ENCODE data around the gene KCNK5. TPM values are rescaled to one million over a fixed set of nuclear protein-coding genes. Genes with fewer than 3 reads are reported as not detected.

The KCNK5 gene
- total and polyA plus RNA-seq, 2 of the 8 experiments (the other 6 are each of a cell fraction or from before 2014, with no cell fraction given) = 20.9 to 44.3 TPM

GRCh38 chr6:39178235-39178634 lies 51.0 kb downstream of the KCNK5 start:
- TF ChIP-seq NANOG (IDR thresholded peaks at IDR 0.05; ENCODE audit: insufficient read depth, low read depth, low read length, poor library complexity, severe bottlenecking) = no peak
- TF ChIP-seq KDM4A (IDR thresholded peaks at IDR 0.05; ENCODE audit: low read depth, low read length, severe bottlenecking) = no peak
- TF ChIP-seq ATF2 (IDR thresholded peaks at IDR 0.05; ENCODE audit: low read length) = no peak
- TF ChIP-seq ASH2L (IDR thresholded peaks at IDR 0.05; ENCODE audit: low read length) = no peak
- no peak for TF ChIP-seq BCL11A (IDR thresholded peaks at IDR 0.05; ENCODE audit: low read depth in 2 of 2, low read length in 2 of 2)
- no peak for TF ChIP-seq SP4 (IDR thresholded peaks at IDR 0.05; ENCODE audit: low read length)
- TF ChIP-seq TBP (IDR thresholded peaks at IDR 0.05; ENCODE audit: low read depth, low read length) = no peak
- TF ChIP-seq PHF8 (conservative IDR thresholded peaks at IDR 0.05; ENCODE audit: low read depth, low read length) = no peak
- no peaks in the 10 kb centered on the region for H3K79me1 ChIP-seq (ENCODE audit: low read depth, low read length)
- no peak overlapping the region for H4K91ac ChIP-seq (replicated peaks; ENCODE audit: insufficient read length, low read length)
- H3K4ac ChIP-seq (replicated peaks; ENCODE audit: insufficient read length, low read depth, low read length) = no peak overlapping the region
- H2BK20ac ChIP-seq (ENCODE audit: low read length) = no peak overlapping the region
- no peaks in the 10 kb centered on the region for H3K23me2 ChIP-seq (ENCODE audit: low read depth, low read length)
- no peak overlapping the region for H3K27ac ChIP-seq (ENCODE audit: low read depth, low read length)
- H4K20me1 ChIP-seq (replicated peaks in 1 of 2; ENCODE audit: control insufficient read depth in 1 of 2, insufficient read depth in 2 of 2, low read length in 2 of 2) = peaks cover 0 to 1% of the 10 kb centered on the region in 2 experiments
- peaks cover 0 to 3% (median 0%) of the 10 kb centered on the region in 4 experiments; a peak in 2 of 8 replicates for H3K36me3 ChIP-seq (ENCODE audit: control insufficient read depth in 2 of 4, insufficient read depth in 4 of 4, low read length in 3 of 4)
- CTCF ChIA-PET (ENCODE audit: partially characterized antibody) = interaction anchor here (0.7 to 16.2 kb wide), 3 partner anchors 20 to 128 kb away, joined by 3 to 656 read pairs (median 3); partner anchors contain the start of gene KCNK17
- no peak overlapping the region for H3K9ac ChIP-seq (replicated peaks in 1 of 4; ENCODE audit: extremely low read depth in 1 of 4, low read depth in 3 of 4, low read length in 3 of 4)
- H3K23ac ChIP-seq (ENCODE audit: insufficient read length) = no peak overlapping the region
- H3K79me2 ChIP-seq (ENCODE audit: control insufficient read depth in 1 of 2, insufficient read depth in 2 of 2, low read length in 2 of 2) = no peaks in the 10 kb centered on the region
- H2BK120ac ChIP-seq (replicated peaks; ENCODE audit: low read depth, low read length) = no peak overlapping the region
- POLR2A ChIA-PET (ENCODE audit: partially characterized antibody) = no interaction called here
- H3K4me1 ChIP-seq (replicated peaks in 1 of 4; ENCODE audit: control insufficient read depth in 3 of 4, insufficient read depth in 4 of 4, low read length in 3 of 4) = no peaks in the 10 kb centered on the region
- H3K4me3 ChIP-seq (ENCODE audit: extremely low read depth in 1 of 4, insufficient read depth in 2 of 4, low read depth in 3 of 4, low read length in 4 of 4) = no peak overlapping the region
- no peak overlapping the region for H3K18ac ChIP-seq (ENCODE audit: extremely low read depth, low read length)
- no peak overlapping the region for H3K4me2 ChIP-seq (ENCODE audit: insufficient read depth in 1 of 2, low read depth in 2 of 2, low read length in 2 of 2)
- no peak overlapping the region for H3K14ac ChIP-seq (ENCODE audit: insufficient read length)
- no peak overlapping the region for H2BK15ac ChIP-seq (ENCODE audit: low read length)
- no peak overlapping the region for H2BK5ac ChIP-seq (ENCODE audit: low read depth, low read length)
- H3K56ac ChIP-seq (replicated peaks; ENCODE audit: insufficient read length, low read depth, low read length) = no peak overlapping the region
- no peak overlapping the region for H2AK5ac ChIP-seq (ENCODE audit: low read depth, low read length)
- no peak overlapping the region for H2BK12ac ChIP-seq (ENCODE audit: low read depth, low read length)
- no peak overlapping the region for H4K5ac ChIP-seq (ENCODE audit: insufficient read length, low read depth, low read length)
- H2AFZ ChIP-seq (ENCODE audit: low read length) = no peak overlapping the region
- H3K9me3 ChIP-seq (ENCODE audit: insufficient read depth in 2 of 2, low read depth in 1 of 2, low read length in 1 of 2) = peaks cover 3 to 5% of the 10 kb centered on the region in 2 experiments; a peak in 2 of 4 replicates
- 81% methylated on average over 8 of the region's 8 CpGs; no CpG with 5 or more reads in 1 of the 2 experiments for WGBS, 2 experiments (ENCODE audit: extremely low coverage in 1 of 2, insufficient coverage in 1 of 2, insufficient read length in 1 of 2, insufficient replicate concordance in 2 of 2, low coverage in 1 of 2, low lambda C conversion rate in 2 of 2, missing lambda C conversion rate in 1 of 2)
- H3K27me3 ChIP-seq (replicated peaks in 1 of 4; ENCODE audit: control insufficient read depth in 3 of 4, extremely low read depth in 1 of 4, insufficient read depth in 3 of 4, low read length in 3 of 4) = no peaks in the 10 kb centered on the region
- no peak for FAIRE-seq
- DNase-seq (ENCODE audit: low read depth in 1 of 2, low spot score in 2 of 2) = no peak
- no peak overlapping the region for H4K8ac ChIP-seq (ENCODE audit: extremely low read depth, insufficient read depth, low read length)
